Globus pallidus (tissue), 1 donor: Measurements from ENCODE around the gene CDH26.

Source experiments
- DNase-seq: peaks from one replicate; pipeline ENCODE4 v3.0.0-alpha.2; 2015; ENCODE audit warnings: low spot score

CDH26 gene

DNA sequence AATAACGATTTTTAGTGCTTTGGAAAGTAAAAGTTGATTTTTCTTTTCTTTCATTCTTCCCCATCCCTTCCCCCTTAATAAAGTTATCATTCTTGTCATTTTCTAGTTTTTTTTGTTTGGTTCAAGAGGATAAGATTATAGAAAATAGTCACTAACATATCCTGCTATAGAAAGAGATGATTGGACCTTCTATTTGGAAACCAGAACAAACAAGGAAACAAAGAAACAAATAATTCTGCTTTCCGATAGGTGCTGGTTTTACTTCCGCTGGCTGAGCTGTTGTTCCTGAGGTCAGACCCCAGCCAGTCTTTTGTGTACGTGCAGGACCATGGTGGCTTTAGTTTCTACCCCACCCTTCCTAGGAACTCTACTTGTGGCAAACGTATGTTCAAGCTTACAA is at the start of gene CDH26:
Gene CDH26, plus strand, starts transcription at position 301 of the 400 bp plus-strand sequence. CDS start 304 bp downstream, outside the sequence.
- no peak for DNase-seq

DNA sequence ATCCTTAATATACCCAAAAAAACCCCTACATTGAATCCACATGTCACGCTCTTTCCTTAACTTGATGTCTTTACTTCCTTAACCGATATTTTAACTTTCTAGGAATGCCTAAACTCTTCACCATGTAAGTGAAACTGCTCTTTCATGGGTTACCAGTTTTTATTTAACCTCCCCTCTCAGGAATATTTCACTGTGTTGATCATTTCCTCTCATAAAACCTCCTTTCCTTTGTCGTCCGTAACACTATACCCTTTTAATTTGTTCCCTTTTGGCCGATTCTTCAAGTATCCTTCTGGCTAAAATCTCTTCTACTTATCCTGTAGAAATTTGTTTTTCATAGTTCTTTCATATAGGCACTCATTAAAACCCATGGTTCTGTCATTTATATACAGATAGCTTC is 49.4 kb upstream of the CDH26 start:
- DNase-seq: no peak

DNA sequence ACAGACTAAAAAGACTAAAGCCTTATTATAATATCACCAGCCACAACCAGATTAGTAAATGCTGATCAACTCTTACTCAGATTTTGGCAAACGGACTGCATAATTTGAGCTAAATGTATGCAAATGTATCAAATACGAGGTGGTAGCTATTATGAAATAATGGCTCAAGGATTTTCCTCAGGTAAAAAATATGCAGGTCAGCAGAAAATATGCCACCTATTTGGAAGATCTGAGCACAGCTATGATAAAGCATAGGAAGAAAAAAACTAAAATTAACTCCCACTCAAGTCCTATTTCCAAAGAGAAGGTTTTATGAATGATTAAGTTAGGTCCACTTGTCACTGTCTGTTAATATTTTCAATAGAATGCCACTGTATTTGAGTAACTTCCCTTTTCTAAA is 47.2 kb upstream of the CDH26 start:
- DNase-seq: no peak

DNA sequence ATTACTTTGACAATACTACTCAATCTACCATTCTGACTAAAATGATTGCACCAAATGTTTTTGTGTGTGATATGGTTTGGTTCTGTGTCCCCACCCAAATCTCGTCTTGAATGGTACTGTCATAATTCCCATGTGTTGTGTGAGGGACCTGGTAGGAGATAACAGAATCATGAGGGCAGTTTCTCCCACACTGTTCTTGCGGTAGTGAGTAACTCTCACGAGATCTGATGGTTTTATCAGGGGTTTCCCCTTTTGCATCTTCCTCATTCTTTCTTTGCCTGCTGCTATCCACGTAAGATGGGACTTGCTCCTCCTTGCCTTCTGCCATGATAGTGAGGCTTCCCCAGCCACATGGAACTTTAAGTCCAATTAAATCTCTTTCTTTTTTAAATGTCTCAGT is 45.6 kb upstream of the CDH26 start:
- no peak for DNase-seq

DNA sequence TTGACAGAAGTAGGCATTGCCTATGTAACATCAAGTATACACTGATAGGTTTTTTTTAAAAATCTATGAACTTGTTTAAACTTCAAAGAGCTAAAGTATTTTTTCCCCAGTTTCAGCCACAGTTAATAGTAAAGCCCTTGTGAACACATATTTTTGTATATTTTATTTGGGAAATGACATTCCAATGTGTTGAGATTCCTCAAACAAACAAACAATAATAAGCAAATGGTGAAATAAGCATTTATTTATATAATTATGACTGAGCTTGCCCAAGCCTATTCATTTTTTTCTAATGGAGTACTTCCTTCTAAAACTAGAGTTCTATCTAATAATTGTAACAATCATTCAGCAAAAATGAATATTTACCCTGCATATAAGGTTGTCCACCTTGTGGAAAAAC is 37.3 kb upstream of the CDH26 start:
- no peak for DNase-seq

DNA sequence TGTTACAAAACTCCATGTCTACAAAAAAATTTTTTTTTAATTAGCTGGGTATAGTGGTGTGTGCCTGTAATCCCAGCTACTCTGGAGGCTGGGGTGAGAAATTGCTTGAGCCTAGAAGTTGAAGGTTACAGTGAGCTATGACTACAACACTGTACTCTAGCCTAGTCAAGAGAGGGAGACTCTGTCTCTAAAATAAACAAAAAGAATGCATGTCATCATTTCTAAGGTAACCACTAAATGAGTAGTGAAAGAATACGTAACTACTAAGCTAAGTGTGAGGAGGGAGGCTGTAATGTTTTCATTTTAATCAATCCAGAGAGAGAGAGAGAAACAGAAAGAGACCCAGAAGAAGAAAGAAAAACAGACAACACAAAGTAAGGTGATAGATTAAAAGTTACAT is 34.7 kb upstream of the CDH26 start:
- no peak for DNase-seq

DNA sequence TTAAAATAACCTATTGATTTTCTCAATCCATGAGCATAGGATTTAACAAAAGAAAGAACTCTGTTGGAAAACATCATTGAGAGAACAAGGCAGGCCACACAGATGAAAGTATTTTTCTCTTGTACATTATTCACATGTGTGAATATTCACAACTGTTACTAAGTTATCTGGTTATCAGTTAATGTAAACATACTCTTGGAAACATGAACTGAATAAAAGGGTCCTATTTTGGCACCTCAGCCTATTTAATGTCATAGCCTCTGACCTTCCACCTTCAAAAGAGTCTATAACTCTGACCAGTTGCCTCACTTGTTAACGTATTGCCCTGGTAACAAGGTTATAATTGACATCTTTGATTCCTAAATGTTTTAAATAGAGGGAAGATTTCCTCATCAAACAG is 32.9 kb upstream of the CDH26 start:
- DNase-seq: no peak

DNA sequence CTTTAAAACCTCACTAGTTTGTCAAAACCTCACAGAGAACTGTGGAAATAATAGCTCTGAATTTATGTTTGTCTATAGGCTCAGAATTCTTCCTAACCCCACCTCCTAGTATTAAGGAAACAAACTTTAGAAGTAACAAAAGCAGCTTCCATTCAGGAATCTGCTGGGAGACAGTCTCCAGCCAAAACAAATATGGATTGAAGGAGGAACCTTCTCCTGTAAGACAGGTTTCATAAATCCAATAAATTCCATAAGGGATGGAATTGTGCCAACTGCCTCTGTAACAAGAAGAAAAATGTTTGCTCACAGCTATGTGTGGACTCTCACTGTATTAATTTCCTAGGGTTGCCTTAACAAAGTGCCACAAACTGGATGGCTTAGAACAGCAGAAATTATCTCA is 32.3 kb upstream of the CDH26 start:
- no peak for DNase-seq

DNA sequence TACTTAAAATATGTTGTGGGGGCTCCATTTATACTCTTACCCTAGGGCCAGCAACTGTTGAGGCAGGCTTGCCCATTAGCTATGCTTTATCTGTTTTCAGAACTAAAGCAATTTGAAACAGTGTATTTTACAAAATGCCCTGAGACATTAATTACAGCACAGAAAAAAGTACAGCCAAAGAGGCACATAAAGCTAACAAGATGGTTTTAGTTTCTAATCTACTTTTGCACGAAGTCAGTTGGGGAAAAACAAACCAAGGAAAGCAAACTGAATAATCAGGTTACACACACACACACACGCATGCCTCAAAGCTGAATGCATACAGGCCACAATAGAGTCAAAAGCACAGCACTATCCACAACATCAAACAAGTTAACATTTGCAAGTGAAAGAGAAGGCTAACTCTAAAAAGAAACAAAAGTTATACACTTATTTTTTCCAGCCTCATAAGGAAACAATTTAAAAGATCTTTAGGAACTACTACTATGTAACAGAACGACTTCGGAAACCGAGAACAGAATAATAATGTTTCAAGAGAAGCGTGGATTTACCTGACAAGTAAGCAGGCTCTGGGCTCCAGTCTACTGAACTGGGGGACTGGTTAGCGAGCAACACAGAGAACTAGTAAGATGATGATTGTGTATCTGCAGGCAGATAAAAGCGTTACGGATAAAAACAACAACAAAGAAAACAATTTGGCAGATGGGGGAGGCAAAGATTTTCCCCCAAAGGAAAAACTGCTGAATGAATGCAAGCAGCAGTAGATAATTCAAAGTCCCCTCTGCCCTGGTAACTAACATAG is 26.5 kb upstream of the CDH26 start:
- no peak for DNase-seq

DNA sequence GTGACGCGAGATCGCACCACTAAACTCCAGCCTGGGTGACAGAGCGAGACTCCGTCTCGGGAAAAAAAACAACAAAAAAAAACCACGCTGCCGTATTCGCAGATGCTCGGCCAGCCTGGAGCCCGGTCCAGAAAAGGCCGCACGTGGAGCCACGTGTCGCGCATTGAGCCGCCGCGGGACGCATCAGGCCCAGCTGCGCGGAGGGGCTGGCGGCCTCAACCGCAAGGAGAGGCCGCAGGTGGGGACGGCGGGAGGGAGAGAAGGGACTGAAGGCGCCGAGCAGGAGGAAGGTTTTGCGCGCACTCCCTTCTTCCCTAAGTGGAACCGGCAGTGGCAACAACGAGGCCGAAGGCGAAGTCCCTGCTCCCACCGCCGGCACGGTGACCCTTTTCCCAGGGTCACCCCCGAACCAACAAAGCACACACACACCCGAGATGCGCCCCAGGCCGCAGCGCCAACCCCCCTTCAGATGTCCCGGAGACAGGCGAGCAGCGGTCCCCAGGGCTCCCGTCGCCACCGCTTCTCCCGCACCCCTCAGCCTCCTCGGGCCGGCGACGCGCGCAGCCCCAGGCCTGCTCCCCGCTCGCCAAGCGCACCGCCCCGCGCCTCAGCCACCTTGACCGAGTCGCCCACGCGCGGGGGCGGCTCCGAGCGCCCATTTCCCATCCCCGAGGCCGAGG is 25.5 kb upstream of the CDH26 start:
- DNase-seq: no peak

DNA sequence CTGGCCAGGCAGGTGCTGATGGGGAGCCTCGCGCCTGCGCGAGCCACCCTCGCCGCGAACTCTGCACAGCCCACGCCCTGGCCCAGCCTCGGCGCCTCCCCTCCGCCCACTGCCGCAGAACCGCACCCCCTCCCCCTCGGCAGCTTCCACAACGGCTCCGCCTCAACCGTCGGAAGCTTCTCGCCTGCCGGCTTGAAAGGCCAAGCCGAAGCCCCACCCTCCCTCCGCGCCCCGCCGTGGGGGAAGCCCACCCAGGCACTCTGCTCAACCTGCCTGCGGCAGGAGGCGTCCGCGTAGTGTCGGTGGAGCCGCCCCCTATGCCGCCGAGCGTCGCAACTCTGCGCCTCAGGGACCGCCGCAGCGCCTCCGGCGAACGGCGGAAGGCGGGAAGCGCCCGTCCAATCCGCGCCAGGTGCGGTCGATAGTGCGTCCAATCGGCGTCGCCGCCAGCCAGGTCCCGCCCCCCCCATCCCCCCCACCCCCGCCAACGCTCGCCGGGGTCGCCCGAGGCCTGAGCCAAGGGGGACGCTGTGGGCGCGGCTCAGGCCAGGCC is 24.9 kb upstream of the CDH26 start, which contains the start of gene SYCP2:
Gene SYCP2, minus strand, starts transcription at position 342 of the 553 bp plus-strand sequence. CDS start 11,224 bp downstream, outside the sequence.
- DNase-seq: no peak

DNA sequence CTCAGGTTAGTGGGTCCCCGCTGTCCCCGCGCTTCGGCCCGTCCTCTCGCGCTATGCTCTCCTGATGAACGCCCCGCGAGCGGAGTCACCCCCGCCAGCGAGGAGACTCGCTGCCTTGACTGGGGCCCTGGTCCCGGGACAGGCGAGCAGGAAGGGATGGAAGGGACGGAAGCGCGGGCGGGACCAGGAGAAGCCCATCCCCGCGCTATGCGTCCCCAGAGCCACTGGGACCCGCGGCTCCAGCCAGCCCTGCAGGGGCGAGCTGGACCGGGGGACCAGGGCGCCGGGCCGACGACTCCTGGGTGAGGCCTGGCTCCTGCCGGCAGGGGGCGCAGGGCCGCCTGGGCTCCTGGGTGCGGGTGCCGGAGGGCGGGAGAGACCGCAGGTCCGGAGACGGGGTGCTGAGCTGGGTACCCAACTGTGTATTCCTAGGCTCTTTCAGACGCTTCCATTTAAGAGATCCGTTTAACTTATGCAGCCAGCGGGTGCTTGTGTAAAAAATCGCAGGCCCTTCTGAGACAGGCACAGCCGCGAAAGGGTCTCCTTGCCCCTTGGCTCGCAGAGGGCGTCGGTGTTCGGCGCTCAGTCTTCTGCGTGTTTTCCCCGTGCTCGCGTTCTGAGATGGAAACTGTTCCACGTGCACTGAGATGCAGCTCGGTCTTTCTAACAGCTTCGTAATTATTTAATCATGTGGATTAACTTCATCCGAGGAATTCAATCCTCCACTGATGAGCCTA is 24.2 kb upstream of the CDH26 start:
- DNase-seq: peak; percentile 76

DNA sequence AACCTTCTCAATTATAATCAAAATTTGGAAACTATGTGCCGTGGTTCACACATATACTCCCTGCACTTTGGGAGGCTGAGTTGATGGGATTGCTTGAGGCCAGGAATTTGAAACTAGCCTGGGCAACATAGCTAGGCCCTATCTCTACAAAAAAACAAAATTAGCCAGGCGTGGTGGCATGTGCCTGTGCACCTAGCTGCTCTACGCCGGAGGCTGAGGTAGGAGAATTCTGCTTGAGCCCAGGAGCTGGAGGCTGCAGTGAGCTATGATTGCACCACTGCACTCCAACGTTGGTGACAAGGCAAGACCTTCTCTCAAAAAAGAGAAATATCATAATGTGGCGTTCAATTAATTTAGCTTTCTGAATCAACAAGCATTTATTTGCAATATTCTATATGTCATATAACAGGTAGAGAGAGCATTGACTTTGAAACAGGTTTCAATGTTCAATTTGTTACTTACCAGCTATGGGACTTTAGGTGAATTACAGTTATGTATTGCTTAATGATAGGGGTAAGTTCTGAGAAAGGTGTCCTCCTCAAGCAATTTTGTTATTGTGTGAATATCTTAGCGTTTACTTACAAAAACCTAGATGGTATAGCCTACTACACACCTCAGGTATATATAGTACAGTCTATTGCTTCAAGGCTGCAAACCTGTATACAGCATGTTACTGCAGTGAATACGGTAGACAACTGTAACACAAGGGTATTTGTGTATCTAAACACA is 22.6 kb upstream of the CDH26 start:
- DNase-seq: no peak

DNA sequence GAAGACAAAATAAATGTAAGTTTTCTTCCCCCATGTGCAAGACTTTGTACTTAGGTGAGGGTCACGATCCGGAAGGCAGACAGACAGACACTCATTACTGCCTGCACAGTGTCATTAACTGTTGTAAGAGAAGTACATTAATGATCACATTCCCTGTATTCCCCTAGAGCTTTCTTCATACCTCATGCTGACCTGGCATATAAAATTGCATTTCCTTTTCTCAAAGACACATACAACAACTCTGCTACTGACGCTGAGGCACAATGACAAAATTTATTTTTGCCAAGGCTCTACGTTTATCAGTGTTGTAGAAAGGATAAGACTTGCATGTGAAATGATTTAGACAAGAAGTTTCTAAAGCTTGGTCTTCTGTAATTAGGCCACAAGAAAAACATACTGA is 21.8 kb upstream of the CDH26 start:
- no peak for DNase-seq

DNA sequence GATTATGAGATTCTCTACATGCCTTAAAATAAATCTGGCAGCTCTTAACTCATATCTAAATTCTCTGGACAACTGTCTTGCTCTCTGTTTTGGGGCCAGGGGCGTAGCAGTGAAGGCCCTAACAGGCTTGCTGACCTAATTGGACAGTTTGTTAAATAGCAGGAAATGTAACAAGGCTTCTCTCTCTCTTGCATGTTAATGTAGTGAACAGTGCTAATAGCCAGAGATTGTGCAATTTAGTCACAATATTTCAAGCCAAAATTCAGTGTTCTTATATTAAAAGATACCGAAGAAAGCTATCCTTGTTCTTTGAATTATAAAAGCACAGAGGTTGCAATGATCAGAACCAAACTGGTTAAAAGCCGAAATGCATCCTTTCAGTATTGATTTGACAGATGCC is 21.1 kb upstream of the CDH26 start:
- no peak for DNase-seq

DNA sequence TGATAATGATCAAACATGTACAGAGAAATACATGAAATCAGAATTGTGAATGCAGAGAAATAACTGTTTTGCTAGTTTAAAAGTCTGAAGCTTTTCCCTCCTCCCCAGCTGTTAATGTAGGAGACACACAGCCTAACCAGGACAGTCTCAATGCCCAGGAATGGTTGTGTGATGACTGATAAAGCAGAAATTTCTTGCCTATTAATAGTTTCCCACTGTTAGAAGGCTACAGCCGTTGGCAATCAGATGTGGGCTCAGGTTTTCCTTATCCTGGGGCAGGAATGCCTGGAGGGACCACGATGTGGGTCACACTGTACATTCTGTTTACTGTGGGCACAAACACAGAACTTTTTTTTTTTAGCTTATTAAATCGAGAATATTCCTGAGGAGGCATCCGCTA is 20.0 kb upstream of the CDH26 start:
- no peak for DNase-seq

DNA sequence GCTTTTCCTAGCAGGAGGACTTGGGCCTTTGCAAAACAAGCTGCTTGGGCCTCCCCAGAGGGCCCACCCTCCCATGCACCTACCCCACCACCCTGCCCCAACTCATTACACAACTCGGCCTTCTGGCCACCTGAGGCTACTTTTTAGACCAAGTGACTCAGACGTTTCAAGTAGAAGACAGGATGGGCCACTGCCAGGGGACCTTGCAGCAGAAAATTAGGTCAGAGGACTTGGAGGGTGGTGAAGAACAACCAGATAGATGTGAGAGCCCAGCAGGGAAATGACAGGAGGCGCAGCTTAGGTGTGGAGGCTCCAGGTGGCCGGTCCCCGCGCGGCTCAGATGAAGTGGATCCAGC is 19.5 kb upstream of the CDH26 start:
- DNase-seq: no peak

DNA sequence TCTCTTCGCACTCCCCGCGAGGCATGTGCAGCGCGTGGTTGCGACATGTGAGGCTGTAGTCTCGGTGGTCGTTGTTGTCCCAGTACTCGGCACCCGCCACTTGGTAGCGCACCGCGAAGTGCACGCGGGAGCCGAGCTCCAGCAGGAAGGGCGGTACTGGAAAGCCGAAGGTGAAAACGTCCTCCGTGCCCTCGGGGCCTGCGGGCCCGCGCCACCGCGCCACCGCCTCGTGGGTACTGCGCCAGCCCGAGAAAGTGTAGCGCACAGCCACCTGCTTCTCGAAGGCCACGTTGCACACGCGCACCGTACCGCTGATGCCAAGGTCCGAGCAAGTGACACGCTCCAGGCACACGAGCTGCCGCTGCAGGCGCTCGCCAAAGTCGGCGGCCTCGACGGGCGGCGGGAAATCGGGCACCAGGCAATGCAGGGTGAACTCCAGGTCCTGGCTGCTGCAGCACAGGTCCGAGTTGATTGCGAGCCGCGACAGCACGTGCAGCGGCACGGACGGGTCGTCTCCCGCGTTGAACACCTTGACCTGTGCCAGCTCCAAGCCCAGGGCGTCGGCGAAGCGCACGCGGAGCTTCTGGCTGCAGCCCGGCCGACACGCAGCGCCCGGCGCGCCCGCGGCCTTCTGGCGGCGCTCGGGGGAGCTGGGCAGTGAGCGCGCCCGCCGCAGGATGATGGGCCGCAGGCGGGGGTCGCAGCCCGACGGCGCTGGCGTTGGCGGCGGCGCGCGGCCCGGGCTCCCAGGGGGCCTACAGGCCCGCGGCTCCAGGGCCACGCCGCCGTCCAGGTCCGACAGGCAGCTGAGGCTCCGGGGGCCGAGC is 19.0 kb upstream of the CDH26 start:
- no peak for DNase-seq

DNA sequence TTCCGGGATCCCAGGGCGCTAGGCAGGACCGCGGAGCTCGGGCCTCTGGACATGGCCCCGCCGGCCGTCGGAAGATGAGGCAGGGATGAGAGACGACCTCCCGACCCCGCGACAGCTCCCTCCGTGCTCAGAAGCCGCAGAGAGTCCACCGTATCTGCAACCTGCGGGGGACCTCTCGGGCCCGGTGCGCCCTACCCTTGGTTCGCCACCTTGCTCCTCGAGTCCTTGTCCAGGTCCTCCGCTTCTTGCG is 18.4 kb upstream of the CDH26 start:
- DNase-seq: no peak

DNA sequence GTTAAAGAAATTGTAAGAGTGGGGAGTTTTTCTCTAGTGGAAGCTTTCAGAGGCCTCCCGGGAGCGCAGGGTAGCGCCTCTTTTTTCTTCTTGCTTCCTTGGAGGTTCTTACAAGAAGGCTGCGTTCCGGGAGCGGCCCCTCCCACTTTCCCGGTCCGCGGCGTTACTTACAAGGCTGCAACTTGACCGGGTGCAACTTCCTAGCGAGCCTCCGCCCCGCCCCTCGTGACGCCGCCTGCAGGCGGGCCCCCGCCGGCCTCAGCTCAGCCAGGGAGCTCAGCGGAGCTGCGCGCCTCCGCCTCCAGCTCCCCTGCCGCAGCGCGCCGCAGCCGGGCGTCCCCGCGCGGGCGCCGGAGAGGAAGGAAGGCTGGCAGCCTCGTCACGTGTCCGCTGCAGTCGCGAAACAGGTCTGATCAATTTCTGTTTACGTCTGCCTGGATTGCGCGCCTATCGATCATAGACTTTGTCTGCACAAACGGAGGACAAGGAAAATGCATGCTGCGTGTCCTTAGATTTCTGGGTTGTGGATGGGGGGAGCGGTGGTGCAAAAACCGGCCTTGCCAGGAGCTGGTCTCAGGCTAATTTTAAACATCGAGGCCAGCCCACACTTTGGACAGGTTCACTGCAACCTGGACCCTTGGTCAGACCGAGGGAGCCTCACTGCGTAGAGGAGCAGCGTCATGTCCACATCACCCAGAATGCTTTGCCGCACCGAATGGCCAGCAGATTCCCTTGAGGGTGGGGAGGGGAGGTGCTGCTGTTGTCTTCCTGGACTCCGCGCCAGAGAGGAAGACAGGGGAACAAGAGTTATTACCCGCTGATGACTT is 17.9 kb upstream of the CDH26 start, which contains the start of the genes FAM217B and PPP1R3D:
Gene FAM217B, plus strand, starts transcription at position 261 of the 827 bp plus-strand sequence. CDS start 3,555 bp downstream, outside the sequence.
Gene PPP1R3D, minus strand, starts transcription at position 177 of the 827 bp plus-strand sequence. CDS start 374 bp downstream, outside the sequence.
- peak; percentile 95 for DNase-seq
